HG03342 (cell line): Measurements from ENCODE around the gene ESRRG.

Experiments
- ATAC-seq: cut with Tn5 transposase; IDR thresholded peaks from one replicate; pipeline ENCODE4 v1.9.1; 2021; ENCODE audit warnings: mild to moderate bottlenecking, moderate library complexity; ENCODE audit not compliant: unreplicated experiment

ESRRG gene

GRCh38 chr1:216523449-216524190 is 199.6 kb downstream of the ESRRG start:
- ATAC-seq = no peak

GRCh38 chr1:216523043-216523442 is 200.2 kb downstream of the ESRRG start:
- ATAC-seq = no peak

GRCh38 chr1:216521477-216521876 is 201.8 kb downstream of the ESRRG start:
- ATAC-seq = no peak

GRCh38 chr1:216518844-216519627 is 204.2 kb downstream of the ESRRG start:
- ATAC-seq = no peak

GRCh38 chr1:216502528-216503162 is 220.6 kb downstream of the ESRRG start:
- no peak for ATAC-seq

- ATAC-seq = no peak
Measured at GRCh38 chr1:216500273-216500967, 222.8 kb downstream of the ESRRG start.

- ATAC-seq = no peak
Measured at GRCh38 chr1:216499581-216500272, 223.5 kb downstream of the ESRRG start.

GRCh38 chr1:216498277-216498676 is 225.0 kb downstream of the ESRRG start:
- ATAC-seq = no peak

- no peak for ATAC-seq
Measured at GRCh38 chr1:216485042-216485441, 238.2 kb downstream of the ESRRG start.

- no peak for ATAC-seq
Measured at GRCh38 chr1:216483672-216484401, 239.4 kb downstream of the ESRRG start.

GRCh38 chr1:216482620-216483019 is 240.6 kb downstream of the ESRRG start:
- ATAC-seq = no peak

- no peak for ATAC-seq
Measured at GRCh38 chr1:216478238-216478637, 245.0 kb downstream of the ESRRG start.

- no peak for ATAC-seq
Measured at GRCh38 chr1:216476341-216476740, 246.9 kb downstream of the ESRRG start.

GRCh38 chr1:216475659-216476276 is 247.5 kb downstream of the ESRRG start:
- ATAC-seq = no peak

- no peak for ATAC-seq
Measured at GRCh38 chr1:216466162-216466801, 256.9 kb downstream of the ESRRG start.

- ATAC-seq = no peak
Measured at GRCh38 chr1:216464489-216464888, 258.7 kb downstream of the ESRRG start.

- no peak for ATAC-seq
Measured at GRCh38 chr1:216462066-216462775, 261.0 kb downstream of the ESRRG start.

GRCh38 chr1:216461466-216461865 is 261.8 kb downstream of the ESRRG start:
- no peak for ATAC-seq
